ENCODE measurements around the gene PRKCH. TPM values are rescaled to one million over a fixed set of nuclear protein-coding genes. Genes with fewer than 3 reads are reported as not detected.

PRKCH gene
- total RNA-seq, 1 experiment from 2014 or later, result 170 TPM

GRCh38 chr14:61420326-61420725, 98.9 kb downstream of the PRKCH start:
- no peaks in the 10 kb centered on the region for H3K27me3 ChIP-seq (ENCODE audit: low read length)
- DNase-seq (peak; percentile 88), ATAC-seq (peak; percentile 91)
- peak overlapping the region; percentile 41 for H3K4me2 ChIP-seq (ENCODE audit: low read length)
- no peaks in the 10 kb centered on the region for H3F3A ChIP-seq (ENCODE audit: low read length, unreplicated experiment)
- H3K4me3 ChIP-seq (ENCODE audit: low read length), result no peak overlapping the region
- H3K9me3 ChIP-seq (ENCODE audit: low read length), result no peaks in the 10 kb centered on the region
- H2AFZ ChIP-seq (ENCODE audit: low read length), result no peak overlapping the region
- TF ChIP-seq EZH2phosphoT487 (IDR thresholded peaks at IDR 0.05; ENCODE audit: borderline replicate concordance, low read length) (no peak), CTCF (conservative IDR thresholded peaks at IDR 0.05; ENCODE audit: low read depth, low read length) (no peak), EZH2 (IDR thresholded peaks at IDR 0.05; ENCODE audit: low read length, unreplicated experiment) (no peak)
- H4K20me1 ChIP-seq (ENCODE audit: low read length), result no peaks in the 10 kb centered on the region
- no peaks in the 10 kb centered on the region for H3K36me3 ChIP-seq (ENCODE audit: low read depth, low read length)
- CTCF ChIA-PET, result interaction anchor here (1.1 kb wide), 1 partner anchor 99 kb away, joined by 3 read pairs; the partner anchor contains the start of gene PRKCH
- H3K9ac ChIP-seq (ENCODE audit: low read length), result peak overlapping the region; percentile 15; the same call in 1 of the 2 replicates
- intact Hi-C loops (cut with micrococcal nuclease), result no loop called here
- BruUV-seq (replicated peaks), result no TSS peak
- H3K4me1 ChIP-seq (ENCODE audit: insufficient read depth, low read length), result peaks cover 19% of the 10 kb centered on the region
- peak overlapping the region; percentile 67 for H3K27ac ChIP-seq (ENCODE audit: low read length)
- no peaks in the 10 kb centered on the region for H3K9me2 ChIP-seq (replicated peaks; ENCODE audit: low read length)
- H3K79me2 ChIP-seq (ENCODE audit: low read length), result 0 out of 2 replicates have a peak, but pooled peaks cover 5% of the 10 kb centered on the region
- POLR2A ChIA-PET (ENCODE audit: unreplicated experiment), result no interaction called here

GRCh38 chr14:61421212-61421923, 100.0 kb downstream of the PRKCH start:
- H3K9me2 ChIP-seq (replicated peaks; ENCODE audit: low read length), result no peaks in the 10 kb centered on the region
- 0 out of 2 replicates have a peak overlapping the region, but pooled peaks have one; percentile 41 for H3K4me2 ChIP-seq (ENCODE audit: low read length)
- no peaks in the 10 kb centered on the region for H4K20me1 ChIP-seq (ENCODE audit: low read length)
- ATAC-seq, result no peak
- H3K27me3 ChIP-seq (ENCODE audit: low read length), result no peaks in the 10 kb centered on the region
- POLR2A ChIA-PET (ENCODE audit: unreplicated experiment), result interaction anchor here (0.5 kb wide), 1 partner anchor 17 kb away, joined by 3 read pairs; no protein-coding TSS in a partner anchor
- intact Hi-C loops (cut with micrococcal nuclease), result no loop called here
- H3K4me3 ChIP-seq (ENCODE audit: low read length), result no peak overlapping the region
- DNase-seq, result no peak
- no peaks in the 10 kb centered on the region for H3F3A ChIP-seq (ENCODE audit: low read length, unreplicated experiment)
- no peaks in the 10 kb centered on the region for H3K36me3 ChIP-seq (ENCODE audit: low read depth, low read length)
- H3K79me2 ChIP-seq (ENCODE audit: low read length), result 0 out of 2 replicates have a peak, but pooled peaks cover 5% of the 10 kb centered on the region
- H2AFZ ChIP-seq (ENCODE audit: low read length), result no peak overlapping the region
- CTCF ChIA-PET, result interaction anchor here (0.5 kb wide), 1 partner anchor 130 kb away, joined by 3 read pairs; no protein-coding TSS in a partner anchor
- no TSS peak for BruUV-seq (replicated peaks)
- peak overlapping the region; percentile 15; the same call in 1 of the 2 replicates for H3K9ac ChIP-seq (ENCODE audit: low read length)
- no peak for TF ChIP-seq CTCF (conservative IDR thresholded peaks at IDR 0.05; ENCODE audit: low read depth, low read length)
- no peak for TF ChIP-seq EZH2phosphoT487 (IDR thresholded peaks at IDR 0.05; ENCODE audit: borderline replicate concordance, low read length)
- no peak for TF ChIP-seq EZH2 (IDR thresholded peaks at IDR 0.05; ENCODE audit: low read length, unreplicated experiment)
- H3K9me3 ChIP-seq (ENCODE audit: low read length), result no peaks in the 10 kb centered on the region
- peak overlapping the region; percentile 67 for H3K27ac ChIP-seq (ENCODE audit: low read length)
- H3K4me1 ChIP-seq (ENCODE audit: insufficient read depth, low read length), result peaks cover 19% of the 10 kb centered on the region

GRCh38 chr14:61426048-61426447, 104.7 kb downstream of the PRKCH start:
- Histone ChIP-seq H3F3A (ENCODE audit: low read length, unreplicated experiment) (no peaks in the 10 kb centered on the region), H3K4me3 (ENCODE audit: low read length) (no peak overlapping the region), H3K79me2 (ENCODE audit: low read length) (0 out of 2 replicates have a peak, but pooled peaks cover 5% of the 10 kb centered on the region), H3K9me3 (ENCODE audit: low read length) (no peaks in the 10 kb centered on the region), H3K9me2 (replicated peaks; ENCODE audit: low read length) (no peaks in the 10 kb centered on the region), H3K4me1 (ENCODE audit: insufficient read depth, low read length) (peaks cover 8% of the 10 kb centered on the region), H3K27me3 (ENCODE audit: low read length) (no peaks in the 10 kb centered on the region), H4K20me1 (ENCODE audit: low read length) (no peaks in the 10 kb centered on the region), H3K27ac (ENCODE audit: low read length) (no peak overlapping the region), H3K9ac (ENCODE audit: low read length) (no peak overlapping the region), H3K4me2 (ENCODE audit: low read length) (no peak overlapping the region), H3K36me3 (ENCODE audit: low read depth, low read length) (no peaks in the 10 kb centered on the region), H2AFZ (ENCODE audit: low read length) (no peak overlapping the region)
- DNase-seq (no peak), ATAC-seq (no peak)
- TF ChIP-seq EZH2 (IDR thresholded peaks at IDR 0.05; ENCODE audit: low read length, unreplicated experiment) (no peak), EZH2phosphoT487 (IDR thresholded peaks at IDR 0.05; ENCODE audit: borderline replicate concordance, low read length) (no peak), CTCF (conservative IDR thresholded peaks at IDR 0.05; ENCODE audit: low read depth, low read length) (no peak)
- no TSS peak for BruUV-seq (replicated peaks)
- POLR2A ChIA-PET (ENCODE audit: unreplicated experiment), result no interaction called here
- CTCF ChIA-PET, result no interaction called here
- intact Hi-C loops (cut with micrococcal nuclease), result no loop called here
